ENCODE data around the gene TEX38.
"Not testable (repeated sequence)": the region's sequence is repeated elsewhere in the genome, so short reads cannot be mapped to it uniquely, and the experiment has no call there.

Gene TEX38

DNA sequence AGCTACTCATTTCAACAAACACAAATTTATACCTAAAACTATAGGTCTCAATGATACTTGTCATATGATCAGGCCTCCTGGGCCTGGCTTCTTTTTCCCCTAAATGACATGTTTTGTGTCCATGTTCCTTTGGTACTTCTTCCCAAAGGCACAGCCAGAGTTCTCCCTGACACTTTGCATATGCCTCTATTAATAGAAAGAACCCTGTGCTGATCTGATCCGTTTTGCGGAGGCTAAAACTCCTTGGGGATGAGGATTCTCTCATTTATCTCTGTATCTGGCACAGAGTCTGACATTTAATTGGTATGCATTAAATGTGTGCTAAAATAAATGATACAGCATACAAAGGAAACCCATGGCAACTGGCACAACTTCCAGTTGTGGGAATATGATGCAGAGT lies 15.0 kb upstream of the TEX38 start:
- no peak for DNase-seq

DNA sequence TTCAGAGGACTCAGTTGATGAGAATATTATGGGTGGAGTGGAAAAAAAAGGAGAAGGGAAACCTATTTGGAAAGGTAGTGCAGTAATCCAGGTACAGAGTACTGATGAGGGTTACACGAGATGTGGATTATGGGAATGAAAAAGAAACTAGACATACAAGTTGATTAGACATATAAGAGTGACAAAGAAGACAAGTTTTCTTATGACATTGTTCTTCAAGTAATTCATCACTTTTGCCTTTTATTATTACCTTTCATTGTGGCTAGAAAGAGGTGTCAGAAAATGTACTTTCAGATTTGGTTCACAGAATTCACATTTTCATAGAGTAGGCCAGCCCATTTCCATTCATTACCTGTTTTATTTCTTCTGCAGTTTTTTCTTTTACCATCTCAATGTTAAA lies 13.9 kb upstream of the TEX38 start:
- no peak for DNase-seq

DNA sequence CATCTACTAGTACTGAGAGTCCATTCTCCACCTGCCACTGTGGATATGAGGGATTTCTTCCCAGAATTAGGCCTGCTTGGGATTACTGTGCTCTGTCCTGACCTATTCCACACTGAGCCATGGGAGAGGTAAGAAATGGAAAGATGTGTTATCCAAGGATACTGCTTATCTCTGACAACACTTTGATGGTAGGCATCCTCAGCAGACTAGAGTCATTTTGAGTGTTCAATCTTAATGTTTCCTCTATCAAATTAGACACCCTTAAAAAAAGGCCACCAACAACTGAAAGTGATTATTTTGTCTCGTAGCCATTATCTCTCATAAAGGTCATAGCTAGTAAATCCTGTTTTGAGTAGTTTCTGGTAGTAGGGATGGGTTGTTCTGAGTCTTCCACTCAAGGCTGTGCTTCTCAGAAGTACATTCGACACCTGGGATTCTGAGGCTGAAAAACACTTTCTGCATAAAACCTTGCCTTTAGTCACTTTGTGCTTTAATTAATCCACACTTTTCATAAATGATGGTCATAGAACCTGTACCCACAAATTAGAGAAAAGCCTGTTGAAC lies 12.3 kb upstream of the TEX38 start:
- no peak for DNase-seq

- not testable (repeated sequence) for DNase-seq
These were observed 11.5 kb upstream of the TEX38 start for GRCh38 chr1:46660116-46660515.

- not testable (repeated sequence) for DNase-seq
These were observed 8.7 kb upstream of the TEX38 start for GRCh38 chr1:46662919-46663318.

GRCh38 chr1:46665983-46666382 lies 5.7 kb upstream of the TEX38 start:
- no peak for DNase-seq

GRCh38 chr1:46667782-46668760 lies 3.6 kb upstream of the TEX38 start, which contains the start of gene ATPAF1:
TSS of gene ATPAF1 (minus strand) at chr1:46668364. CDS start at chr1:46668322, 42 bp downstream.
- DNase-seq, result no peak

DNA sequence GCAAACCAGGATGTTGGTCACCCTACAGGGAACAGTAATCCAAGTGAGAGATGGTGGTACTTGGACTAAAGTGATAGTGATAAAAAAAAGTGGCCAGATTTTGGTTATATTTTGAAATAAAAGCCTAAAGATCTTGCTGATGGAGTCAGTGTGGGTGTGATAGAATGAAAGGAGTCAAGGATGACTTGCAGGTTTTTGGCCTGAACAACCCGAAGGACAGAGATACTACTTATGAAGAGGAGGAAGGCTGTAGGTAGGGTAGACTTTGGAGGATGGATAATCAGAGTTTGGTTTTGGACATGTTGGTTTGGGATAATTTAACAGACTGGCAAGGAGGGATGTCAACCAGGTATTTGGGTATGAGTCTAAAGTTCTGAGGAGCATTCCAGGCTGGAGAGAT lies 1.5 kb upstream of the TEX38 start:
- DNase-seq, result no peak

- DNase-seq, result no peak
These were observed 1.0 kb downstream of the TEX38 start for GRCh38 chr1:46672696-46673095.

GRCh38 chr1:46673749-46674182 lies 2.1 kb downstream of the TEX38 start:
- DNase-seq, result no peak

DNA sequence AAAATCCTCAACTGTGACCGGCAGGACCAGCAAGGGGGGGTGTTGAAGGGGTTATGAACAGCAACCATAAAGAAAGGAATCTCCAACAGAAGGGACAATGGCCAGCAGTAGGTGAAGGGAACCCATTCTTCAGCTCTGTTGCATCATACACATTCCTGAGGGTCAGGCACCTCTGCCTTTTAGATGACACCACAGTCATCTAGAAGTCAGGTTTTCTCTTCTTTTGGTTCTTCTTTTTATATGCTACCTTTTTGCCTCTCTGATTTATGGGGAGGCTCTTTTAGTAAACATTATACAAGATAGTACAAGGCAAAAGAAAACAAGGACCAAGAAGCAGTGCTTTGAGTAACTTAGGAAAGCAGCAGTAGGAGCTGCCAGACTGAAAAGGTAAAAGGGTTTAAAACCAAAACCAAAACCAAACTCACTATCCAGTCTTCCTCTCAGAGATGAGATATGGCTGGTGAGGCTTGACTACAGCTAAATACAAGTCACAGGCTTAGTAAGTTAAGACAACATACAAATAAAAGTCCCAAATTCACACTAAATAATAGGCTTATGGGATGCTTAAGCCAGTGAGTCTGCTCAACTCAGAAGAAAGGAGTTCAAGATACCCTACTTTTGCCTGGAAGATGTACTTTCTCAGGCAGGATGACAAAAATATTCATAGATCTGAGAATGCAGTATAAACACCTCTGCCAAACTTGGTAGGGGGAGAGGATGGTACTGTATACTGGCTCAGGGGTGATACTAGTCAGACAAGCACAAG lies 4.1 kb downstream of the TEX38 start:
- no peak for DNase-seq

DNA sequence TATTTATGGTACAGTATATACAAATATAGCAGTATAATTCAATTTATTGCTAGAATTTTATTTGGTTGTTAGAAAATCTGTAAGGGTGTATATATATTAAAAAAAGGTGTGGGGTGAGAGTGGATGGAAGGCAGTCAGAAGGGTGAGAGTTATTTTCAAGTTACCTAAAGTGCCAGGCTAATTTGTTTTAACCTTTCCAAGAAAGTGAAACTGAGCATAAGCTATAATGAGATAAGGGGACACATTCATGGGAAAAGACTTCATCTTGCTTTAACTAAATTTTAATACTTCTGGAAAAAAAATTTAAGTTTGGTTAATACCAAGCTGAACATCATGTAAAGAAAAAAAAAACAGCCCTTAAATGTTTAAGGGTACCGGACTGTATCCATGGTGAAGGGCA lies 4.9 kb downstream of the TEX38 start:
- DNase-seq, result no peak

GRCh38 chr1:46677339-46677738 lies 5.7 kb downstream of the TEX38 start:
- DNase-seq, result no peak

DNA sequence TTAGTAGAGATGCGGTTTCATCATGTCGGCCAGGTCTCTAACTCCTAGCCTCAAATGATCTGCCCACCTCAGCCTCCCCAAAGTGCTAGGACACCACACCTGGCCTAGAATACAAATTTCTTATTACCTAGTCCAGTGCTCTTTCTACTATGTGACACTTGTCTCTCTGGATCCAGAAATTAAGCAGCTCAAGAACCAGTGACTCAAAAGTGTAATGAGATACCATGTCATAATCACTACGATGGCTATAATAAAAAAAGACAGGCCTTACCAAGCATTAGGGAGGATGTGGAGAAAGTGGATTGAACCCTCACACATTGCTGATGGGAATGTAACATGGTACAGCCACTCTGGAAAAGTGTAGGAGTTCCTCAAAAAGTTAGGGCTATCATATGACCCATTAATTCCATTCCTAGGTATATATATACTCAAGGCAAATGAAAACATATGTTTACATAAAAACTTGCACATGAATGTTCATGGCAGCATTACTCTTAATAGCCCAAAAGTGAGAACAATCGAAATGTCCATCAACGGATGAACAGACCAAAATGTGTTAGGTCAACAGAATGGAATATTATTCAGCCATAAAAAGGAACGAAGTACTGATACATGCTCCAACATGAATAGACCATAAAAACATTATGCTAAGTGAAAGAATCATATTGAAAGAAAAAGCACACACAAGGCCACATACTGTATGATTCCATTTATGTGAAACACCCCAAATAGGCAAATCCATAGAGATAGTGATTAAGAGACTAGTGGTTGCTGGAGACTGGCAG lies 8.3 kb downstream of the TEX38 start:
- DNase-seq, result no peak

GRCh38 chr1:46681333-46682034 lies 9.8 kb downstream of the TEX38 start:
- DNase-seq, result no peak

DNA sequence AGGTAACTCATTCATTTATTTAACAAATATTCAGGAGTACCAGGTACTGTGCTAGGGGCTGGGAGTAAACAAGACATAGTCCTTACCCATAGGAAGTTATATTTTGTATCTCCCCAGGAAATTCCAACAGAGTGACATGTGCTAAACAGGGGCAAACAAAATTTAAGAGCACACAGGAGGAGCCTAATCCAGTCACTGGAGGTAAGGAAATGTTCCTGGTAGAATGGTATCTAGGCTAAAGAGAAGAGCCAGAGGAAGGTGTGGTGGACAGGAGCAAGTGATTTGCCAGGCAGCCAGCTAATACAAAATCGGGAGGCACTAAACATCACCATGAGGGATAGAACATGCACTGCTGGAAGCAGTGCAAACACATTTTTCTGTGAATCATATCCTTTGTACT lies 10.4 kb downstream of the TEX38 start:
- DNase-seq, result no peak

GRCh38 chr1:46684670-46685069 lies 13.0 kb downstream of the TEX38 start:
- no peak for DNase-seq

DNA sequence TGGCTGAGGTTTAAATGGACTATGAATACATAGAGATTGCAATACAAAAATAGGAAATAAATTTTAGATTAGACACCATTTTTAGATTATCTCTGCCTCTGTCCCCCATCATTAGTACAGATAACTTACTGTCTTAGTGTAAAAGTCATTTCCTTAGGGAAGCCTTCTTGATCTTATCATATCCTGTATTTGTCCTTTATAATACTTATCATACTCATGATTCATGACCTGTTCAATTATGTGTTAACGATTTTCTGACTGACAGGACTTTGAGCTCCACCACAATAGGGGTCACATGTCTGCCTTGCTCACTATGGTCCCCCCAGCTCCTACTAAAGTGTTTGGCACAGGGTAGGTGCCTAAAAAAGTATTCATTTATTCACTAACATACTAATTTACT lies 14.6 kb downstream of the TEX38 start:
- no peak for DNase-seq

DNA sequence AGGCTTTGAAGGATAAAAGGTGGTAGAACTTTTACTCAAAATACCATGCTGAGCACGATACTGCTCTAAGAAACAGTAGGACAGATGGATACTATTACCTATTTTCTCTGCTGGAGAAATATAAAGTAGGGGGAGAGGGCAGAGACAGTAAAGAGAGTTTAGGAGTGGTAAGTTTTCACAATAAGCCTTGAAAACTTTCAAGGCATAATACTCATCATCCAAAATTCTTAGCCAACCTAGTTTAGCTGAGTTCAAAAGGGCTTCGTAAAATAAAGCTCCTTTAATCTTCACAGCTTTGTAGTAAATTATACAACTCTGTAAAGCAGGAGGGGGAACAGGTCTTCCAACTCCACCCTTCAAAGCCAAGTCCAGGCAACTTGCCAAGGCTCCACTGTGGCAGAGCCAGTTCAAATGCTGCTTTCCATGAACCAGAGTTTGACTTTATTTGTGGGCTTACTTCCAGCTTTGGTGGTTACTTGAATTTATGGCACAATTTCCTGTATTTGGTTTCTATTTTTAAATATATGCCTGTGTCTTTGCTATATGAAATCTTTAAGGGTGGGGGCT lies 15.5 kb downstream of the TEX38 start:
- DNase-seq, result no peak

- DNase-seq, result no peak
These were observed 16.4 kb downstream of the TEX38 start for GRCh38 chr1:46687921-46688509.

- no peak for DNase-seq
These were observed 17.7 kb downstream of the TEX38 start for GRCh38 chr1:46689356-46689755.
